HG03175 (cell line): ENCODE results near the gene ELOB.

Source experiments
- ATAC-seq: cut with Tn5 transposase; IDR thresholded peaks from one replicate; pipeline ENCODE4 v1.9.1; 2021; ENCODE audit warnings: mild to moderate bottlenecking, moderate library complexity; ENCODE audit not compliant: unreplicated experiment

Gene ELOB

DNA sequence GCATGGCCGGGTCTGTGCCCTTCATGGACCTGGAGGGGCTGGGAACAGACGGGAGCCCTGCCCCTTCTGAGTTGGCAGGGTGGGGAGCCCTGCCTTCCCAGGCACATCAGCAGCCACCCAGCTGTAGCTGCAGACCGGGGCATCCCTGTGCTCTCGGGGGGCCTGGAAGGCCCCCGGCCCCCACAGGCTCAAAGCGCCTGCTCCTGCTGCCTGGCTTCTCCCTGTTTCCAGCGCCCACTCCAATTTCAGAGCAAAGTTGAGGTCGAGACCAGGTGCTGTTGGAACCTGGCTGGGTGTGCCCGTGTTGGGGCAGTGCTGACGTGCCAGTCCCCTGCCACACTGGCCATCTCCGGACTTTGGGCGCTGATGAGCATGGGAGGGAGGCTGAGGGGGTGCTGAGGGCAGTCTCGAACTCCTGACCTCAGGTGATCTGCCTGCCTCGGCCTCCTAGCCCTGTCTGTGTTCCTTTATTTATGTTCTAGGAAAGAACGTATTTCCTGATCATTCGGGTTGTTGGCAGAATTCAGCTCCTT lies 52.2 kb downstream of the ELOB start:
- ATAC-seq: no peak

DNA sequence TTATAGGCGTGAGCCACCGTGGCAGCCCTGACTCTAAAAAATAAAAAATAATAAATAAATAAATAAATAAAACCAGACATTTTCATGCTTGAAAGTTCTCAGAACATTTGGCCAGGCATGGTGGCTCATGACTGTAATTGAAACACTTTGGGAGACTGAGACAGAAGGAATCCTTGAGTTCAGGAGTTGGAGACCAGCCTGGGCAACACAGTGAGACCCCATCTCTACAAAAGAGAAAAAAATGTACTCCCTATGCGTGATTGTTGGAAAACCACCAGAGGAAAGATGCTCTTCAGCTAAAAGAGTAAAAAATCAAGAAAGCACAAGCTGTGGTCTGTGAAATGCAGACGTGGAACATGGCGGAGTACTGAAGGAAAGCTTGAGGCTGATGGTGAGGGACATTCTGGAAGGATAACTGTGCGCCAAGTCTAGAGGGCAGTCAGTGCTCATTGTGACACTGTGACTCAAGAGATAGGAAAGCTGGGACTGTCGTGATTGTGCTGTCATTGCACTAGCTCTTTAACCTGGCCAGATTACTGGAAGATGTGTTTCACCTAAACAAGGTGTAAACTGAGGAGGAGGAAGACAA lies 52.9 kb downstream of the ELOB start:
- no peak for ATAC-seq

DNA sequence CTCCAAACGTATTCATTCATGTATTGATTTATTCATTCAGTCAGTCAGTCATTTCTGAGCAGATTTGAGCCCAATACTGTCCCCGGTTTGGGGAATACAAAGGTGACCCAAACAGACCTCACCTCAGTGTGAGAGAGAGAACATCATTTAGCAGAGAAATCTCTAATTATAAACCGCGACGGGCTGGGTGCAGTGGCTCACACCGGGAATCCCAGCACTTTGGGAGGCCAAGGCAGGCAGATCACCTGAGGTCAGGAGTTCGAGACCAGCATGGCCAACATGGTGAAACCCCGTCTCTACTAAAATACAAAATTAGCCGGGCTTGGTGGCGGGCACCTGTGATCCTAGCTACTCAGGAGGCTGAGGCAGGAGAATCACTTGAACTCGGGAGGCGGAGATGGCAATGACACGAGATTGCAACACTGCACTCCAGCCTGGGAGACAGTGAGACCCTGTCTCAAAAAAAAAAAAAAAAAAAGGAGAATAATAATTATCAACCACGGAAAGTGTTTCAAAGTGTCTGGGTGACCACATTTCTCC lies 55.4 kb downstream of the ELOB start:
- peak; percentile 2 for ATAC-seq
